ENCODE data around the gene SLC27A4.

SLC27A4 gene

GRCh38 chr9:128392302-128393144 is 52.2 kb downstream of the SLC27A4 start:
- no peak for DNase-seq

DNA sequence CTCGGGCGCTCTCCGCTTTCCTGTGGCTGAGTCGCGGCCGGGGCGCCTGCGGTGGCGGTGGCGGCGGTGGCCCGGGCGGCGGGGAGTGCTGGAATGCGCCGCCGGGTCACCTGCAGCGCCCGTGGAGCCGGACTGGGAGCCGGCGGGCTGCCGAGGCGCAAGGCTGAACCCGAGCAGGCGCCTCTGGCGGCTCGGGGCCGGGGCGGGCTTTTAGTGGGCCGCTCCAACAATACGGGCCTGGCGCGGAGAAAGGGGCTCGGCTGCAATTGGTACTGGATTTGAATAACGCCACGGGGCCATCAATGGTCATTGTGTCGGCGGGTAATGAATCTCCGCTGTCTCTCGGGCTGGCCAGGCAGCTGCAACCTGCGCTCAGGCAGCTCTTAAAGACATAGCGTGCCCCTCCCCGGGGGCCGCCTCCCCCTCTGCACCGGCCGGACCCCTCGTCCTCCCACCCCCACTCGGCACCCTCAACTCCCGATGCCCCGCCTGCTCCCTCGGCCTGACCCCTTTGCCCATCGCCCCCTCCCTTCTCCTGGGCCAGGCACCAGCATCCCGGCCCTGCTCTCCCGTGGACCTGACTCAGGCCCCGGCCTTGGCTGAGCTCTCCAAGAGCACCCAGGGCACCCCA is 52.9 kb downstream of the SLC27A4 start:
- DNase-seq: no peak

GRCh38 chr9:128393970-128394369 is 53.6 kb downstream of the SLC27A4 start:
- DNase-seq: no peak

DNA sequence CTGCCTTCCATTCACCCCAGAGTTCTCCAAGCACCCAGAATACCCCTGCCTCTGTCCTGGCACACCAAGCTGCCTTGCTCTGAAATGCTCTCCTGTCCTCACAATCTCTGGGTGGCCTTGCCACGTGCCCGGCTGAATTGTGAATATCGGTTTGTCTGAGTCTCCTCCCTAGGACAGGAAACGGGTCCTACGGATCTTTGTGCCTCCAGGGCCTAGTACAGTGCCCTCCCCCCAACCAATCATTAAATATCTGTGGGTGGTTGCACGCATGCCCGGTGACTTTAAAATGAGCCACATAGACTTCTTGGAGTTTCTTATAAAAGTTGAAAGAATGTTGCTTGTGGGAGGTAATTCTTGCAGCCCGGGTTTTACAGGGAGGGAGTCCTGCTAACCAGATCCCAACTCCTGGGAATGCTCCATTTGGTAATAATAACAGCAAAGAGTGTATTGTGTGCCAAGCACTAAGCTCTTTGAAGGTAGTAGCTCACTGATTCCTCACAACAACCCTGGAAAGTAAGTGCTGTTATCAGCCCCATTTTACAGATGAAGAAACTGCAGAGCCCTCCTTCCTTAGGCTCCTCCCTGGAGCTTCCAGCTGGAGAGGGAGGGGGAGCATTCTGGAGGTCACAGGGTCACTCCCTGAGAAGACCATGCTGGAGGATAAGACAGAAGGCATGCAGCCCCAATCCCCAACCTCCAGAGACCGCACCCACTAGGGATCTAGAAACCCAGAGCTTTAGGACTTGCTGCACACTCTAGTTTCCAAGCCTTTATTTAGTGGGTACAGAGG is 54.2 kb downstream of the SLC27A4 start:
- DNase-seq: no peak

GRCh38 chr9:128396970-128397613 is 56.8 kb downstream of the SLC27A4 start:
- DNase-seq: no peak

DNA sequence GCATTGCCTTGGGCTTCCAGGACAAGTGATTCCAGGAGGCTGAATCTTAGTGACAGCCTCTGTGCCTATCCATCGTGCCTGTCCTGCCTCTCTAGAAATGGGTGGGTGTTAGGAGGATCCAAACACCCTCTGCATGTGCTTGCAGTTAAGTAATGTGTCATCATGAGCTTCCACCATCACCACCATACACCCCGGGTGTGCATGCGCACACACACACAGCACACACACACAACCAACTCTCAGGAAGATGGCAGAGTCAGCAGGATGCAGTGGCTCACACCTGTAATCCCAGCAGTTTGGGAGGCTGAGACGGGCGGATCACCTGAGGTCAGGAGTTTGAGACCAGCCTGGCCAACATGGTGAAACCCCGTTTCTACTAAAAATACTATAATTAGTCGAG is 57.5 kb downstream of the SLC27A4 start:
- no peak for DNase-seq

GRCh38 chr9:128399861-128400260 is 59.5 kb downstream of the SLC27A4 start:
- DNase-seq: no peak

DNA sequence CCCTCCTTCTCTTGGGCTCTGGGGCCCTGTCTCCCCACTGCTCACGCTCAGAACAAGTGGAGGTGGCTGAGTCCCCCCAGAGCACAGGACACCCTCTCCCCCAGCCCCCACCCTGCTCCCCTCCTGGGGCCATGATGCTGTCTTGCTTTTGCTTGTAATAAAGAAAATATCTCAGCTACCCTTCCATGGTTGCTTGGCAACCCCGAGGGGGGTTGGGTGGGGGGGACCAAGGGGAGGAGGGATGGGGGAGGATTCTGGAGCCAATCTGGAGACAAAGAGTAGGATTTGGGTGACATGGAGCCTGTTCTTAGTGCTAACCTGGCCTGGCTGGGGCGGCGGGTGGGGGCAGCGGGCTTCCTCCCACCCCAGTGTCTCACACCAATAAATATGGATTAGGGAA is 64.2 kb downstream of the SLC27A4 start:
- DNase-seq: no peak

DNA sequence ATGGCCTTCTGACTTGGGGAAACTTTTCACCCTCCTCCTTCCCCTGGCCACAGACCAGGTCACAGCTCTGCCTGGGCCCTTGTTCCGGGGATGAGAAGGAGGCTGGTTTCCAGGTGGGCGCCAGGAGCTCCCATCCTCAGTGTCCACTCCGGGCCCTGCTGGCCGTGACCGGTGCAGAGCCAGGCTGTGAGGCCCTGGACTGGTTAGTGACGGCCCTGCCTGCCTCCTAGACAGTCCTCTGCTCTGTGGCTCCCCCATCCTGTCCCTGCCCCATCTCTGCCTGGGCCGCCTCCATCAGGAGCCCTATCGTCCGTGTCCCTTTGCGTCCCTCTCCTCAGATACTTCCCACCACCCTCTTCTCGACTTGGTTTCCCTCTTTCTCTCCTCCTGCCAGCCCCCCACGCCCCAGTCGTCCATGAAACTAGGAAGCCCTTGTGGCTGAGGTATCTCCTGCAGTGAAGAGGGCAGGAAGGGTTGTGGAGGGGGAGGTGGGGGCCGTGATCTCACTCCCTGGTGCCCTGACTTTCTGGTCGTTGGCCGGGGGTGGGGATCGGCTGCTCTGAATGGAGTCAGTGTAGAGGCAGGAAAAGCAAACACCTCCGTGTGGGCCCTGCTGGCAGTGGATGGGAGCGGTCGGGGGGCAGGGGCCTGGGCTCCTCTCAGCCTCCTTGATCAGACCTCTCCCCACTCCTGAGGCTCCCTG is 64.9 kb downstream of the SLC27A4 start:
- DNase-seq: peak; percentile 50

DNA sequence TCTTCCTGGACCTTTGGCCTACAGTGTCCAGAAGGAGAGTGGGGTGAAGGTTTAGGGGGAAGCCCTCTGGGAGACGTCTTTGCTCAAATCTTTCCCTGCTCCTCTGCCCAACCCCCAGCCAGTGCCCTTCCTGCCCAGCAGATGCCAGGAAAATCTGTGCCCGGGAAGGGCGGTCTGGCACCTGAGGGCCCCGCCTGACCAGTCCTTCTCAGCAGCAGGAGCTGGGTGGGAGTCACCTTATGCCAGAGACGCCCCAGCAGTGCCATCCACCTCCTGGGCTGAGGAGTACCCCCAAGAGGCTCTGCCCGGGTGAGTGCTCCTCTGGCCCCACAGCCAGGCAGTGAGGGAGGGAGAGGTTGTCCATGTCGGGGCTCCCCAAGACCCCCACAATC is 65.4 kb downstream of the SLC27A4 start:
- no peak for DNase-seq

GRCh38 chr9:128406848-128407391 is 66.6 kb downstream of the SLC27A4 start:
- DNase-seq: peak; percentile 44

GRCh38 chr9:128408963-128409431 is 68.7 kb downstream of the SLC27A4 start:
- no peak for DNase-seq

- DNase-seq: no peak
These were observed 69.1 kb downstream of the SLC27A4 start for GRCh38 chr9:128409450-128409849.

DNA sequence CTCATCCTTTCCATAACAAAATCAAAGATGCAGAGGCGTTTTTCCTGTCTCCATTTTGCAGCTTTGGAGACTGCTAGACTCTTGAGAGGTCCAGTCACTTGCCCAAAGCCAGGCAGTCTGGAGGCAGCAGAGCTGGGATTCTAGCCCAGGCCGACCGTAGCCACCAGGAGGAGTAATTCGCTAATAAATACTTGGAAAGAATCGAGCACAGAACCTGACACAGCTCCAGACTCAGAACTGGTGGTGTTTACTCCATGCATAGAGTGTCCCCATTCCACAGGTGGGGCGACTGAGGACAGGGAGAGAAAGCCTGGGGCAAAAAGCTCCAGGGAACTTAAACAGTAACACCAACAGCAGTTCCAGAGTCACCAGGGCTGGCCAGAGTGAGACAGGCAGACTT is 69.7 kb downstream of the SLC27A4 start:
- DNase-seq: no peak
